NCI-H2081 treated with DMSO at 0.1 percent for 48 hours (cell line): Measurements from ENCODE around the gene MAST4.
A peak's percentile ranks its signal among the peaks of the same experiment; 100 is the strongest.

Source experiments
- DNase-seq: peaks from one replicate; lab custom pipeline; 2025; lab: John Stamatoyannopoulos, UW

The MAST4 gene

DNA sequence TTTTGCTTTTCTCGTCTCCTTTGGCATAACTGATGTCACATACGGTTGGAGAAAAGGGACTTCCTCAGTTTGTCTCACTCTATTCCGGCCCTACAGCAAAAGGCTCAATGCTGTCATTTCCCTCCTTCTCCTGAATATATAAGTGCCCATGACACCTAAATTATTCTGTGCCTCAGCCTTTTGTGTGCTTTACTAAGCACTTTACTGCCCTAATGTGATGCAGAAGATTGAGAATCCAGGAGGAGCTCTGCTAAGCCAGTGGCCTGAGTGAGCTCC, 592.8 kb downstream of the MAST4 start:
- DNase-seq: no peak

GRCh38 chr5:67189931-67190330, 593.7 kb downstream of the MAST4 start:
- no peak for DNase-seq

DNA sequence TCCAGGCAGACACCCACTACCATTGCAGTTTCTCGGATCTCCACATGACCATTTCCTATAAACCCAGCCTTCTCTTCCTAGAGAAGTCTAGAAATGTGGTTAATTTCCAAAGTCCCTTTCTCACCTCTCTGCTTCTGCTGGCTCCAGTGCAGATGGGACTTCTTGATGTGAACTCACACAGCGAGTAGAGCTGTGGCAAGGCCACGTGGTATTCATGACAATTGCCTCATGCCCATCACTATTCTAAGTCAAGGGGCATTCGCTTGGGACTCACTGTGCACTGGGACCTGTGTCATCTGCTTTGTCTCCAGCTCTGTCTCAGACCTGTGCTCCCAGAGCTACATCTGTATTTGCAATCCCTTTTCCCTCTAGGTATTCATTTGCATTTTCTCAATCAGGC, 594.2 kb downstream of the MAST4 start:
- no peak for DNase-seq

GRCh38 chr5:67190861-67191260, 594.7 kb downstream of the MAST4 start:
- DNase-seq: no peak

GRCh38 chr5:67192719-67193438, 596.7 kb downstream of the MAST4 start:
- DNase-seq: no peak

GRCh38 chr5:67193439-67193807, 597.2 kb downstream of the MAST4 start:
- DNase-seq: no peak

DNA sequence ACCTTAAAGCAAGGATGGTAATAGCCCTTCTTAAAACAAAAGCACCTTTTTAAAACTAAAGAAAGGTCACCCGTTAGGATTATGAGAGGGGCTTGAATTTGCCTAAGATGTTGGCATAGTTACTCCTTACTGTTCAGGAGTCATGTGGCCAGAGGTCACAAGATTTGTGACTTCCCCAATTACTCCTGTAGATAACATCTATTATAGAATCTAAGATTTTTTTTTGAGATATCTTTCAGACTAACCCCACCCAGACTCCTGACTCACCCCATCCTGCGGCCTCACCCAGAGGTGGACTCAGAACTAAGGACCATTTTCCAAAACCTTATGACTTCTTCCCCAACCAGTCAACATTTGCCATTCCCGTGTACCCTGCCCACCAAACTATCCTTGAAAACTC, 598.0 kb downstream of the MAST4 start:
- DNase-seq: no peak

GRCh38 chr5:67195406-67196275, 599.4 kb downstream of the MAST4 start:
- no peak for DNase-seq

DNA sequence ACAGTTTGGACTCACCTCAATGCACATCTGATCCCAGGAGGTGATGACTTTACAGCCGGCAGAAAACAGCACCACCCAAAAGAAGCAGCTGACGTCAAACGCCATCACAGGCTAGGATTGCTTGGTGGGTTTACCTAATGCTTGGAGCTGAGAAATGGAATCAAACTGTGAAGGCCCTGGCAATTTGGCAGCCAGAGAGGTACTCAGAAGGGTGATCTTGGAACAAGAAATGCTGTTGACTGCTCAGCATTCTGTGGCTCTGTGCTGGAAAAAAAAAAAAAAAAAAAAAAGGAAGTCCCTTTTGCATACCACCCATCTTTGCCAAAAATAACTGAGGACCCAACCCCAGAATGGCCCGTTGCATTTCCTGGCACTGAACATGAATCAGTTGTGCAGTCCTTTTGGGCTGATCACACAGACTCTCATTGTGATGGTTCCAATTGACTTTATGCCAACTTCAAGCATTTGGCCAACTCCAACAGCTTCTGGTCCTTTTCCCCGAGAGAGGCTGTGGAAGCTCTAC, 600.4 kb downstream of the MAST4 start, which contains the start of gene CD180:
Gene CD180, minus strand, starts transcription at position 263 of the 523 bp plus-strand sequence. Its CDS starts 158 bp downstream, at position 105.
- DNase-seq: no peak

- no peak for DNase-seq
These were observed 601.3 kb downstream of the MAST4 start for GRCh38 chr5:67197536-67197935.

DNA sequence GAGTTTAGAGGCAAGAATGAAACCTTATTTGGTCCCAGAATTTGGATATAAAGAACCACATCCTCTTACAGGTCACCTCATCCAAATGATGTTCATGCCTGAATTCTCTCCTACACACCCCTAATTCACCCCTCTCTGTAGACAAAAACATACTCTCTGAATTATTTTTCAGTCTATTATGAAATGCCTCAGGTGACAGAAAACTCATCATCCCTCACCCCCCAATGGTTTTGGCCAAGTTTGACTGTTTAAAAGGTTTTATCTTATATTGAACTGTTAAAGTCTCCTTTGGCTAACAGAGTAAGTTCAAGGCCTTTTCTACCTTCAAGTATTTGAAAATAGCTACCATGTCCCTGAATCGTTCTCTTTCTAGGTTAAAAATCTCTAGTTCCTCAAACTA, 602.7 kb downstream of the MAST4 start:
- no peak for DNase-seq

GRCh38 chr5:67199859-67200258, 603.7 kb downstream of the MAST4 start:
- DNase-seq: no peak

DNA sequence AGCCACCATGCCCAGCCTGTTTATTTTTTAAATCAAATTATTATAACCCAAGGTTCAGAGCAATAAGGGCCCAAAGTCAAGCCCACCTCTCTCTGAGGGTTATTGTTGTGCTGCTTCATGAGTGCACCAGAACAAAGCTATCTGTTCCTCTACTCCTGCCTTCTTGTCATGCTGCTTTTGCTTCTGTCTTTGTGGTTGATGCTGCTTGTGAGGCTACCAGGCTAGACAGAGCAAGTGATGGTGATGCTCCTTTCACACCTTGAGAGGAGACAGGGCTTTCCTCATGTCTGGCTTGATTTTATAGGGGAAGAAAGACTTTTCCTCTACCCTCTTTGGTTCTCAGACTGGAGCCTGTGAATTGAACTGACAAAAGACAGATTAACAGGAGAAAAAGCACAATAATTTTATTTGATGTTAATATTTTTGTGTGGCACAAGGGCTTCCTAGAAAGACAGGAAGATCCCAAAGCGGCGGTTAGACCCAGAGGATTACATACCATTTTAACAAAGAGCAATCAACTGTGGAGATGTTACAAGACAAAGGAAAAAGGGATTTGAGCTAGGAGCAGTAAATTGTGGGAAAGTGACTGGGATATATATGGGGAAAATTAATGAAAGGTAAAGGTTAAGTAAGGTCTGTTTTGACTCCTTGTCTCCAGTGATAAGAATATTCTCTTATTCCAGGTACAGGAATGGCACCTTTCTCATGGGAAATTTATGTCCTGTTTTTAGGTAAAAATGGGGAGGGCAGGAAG, 604.8 kb downstream of the MAST4 start:
- no peak for DNase-seq

- no peak for DNase-seq
These were observed 605.8 kb downstream of the MAST4 start for GRCh38 chr5:67201897-67202549.

- no peak for DNase-seq
These were observed 606.6 kb downstream of the MAST4 start for GRCh38 chr5:67202828-67203227.

- DNase-seq: no peak
These were observed 607.5 kb downstream of the MAST4 start for GRCh38 chr5:67203701-67204074.

DNA sequence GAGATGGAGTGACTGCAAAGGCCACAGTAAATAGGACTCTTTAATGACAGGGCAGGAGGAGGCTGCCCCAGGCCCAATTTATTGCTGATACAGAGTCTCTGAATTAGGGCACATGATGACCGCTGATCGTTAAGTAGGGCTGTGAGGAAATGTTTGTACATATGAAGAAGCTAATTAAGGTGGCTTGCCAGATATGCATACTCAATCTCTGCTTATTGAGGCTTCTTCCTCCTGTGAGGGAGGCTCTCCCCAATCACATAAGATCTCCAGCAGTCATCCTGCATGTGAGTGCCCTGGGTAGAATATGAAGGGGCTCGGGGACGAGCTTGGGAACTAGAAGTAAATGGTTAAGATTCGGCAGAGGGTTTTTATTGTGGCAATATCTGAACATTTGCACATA, 608.6 kb downstream of the MAST4 start:
- no peak for DNase-seq

DNA sequence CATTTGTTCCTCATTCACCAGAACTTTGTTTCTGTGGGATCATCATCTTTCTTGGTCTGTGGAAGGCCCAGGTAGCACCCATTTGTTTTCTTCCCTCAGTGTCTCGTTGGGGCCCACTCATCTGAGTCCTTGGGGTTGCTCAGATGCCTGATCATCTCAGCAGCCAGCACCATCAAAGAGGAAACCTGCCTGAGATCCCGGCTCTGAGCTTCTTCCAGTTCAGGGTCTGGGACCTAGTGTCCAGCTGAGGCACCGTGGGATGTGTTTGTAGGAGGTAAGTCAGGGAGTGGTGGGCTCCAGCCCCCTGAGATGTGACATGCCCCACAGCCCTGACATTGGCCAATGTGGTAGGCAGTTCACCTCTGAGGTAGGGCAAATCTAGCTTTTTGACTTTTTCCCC, 609.8 kb downstream of the MAST4 start:
- DNase-seq: no peak

- no peak for DNase-seq
These were observed 610.3 kb downstream of the MAST4 start for GRCh38 chr5:67206461-67206860.

DNA sequence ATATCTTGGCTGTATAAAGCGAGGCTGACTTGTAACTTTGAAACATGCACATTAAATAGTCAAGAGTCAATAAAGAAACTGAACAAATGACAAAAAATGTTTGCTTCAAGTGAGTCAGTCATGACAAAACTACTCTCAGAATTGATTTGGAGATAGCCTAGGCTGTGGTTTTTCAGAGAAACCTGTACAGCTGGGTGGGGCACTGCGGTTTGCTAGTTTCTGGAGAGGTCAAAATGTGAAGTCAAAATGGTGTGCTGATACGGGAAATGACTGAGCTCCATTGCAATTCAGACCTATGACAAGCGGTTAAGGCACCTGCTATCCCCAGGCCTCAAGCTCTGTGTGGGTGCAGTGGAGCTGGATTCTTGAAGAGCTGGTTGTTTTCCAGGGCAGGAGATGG, 610.7 kb downstream of the MAST4 start:
- no peak for DNase-seq

- DNase-seq: no peak
These were observed 612.2 kb downstream of the MAST4 start for GRCh38 chr5:67208403-67208802.

GRCh38 chr5:67209141-67209771, 613.1 kb downstream of the MAST4 start:
- DNase-seq: peak; percentile 1
